Mesenteric fat pad (tissue), 1 donor: ENCODE data around the gene WNT5A. TPM values are rescaled to one million over a fixed set of nuclear protein-coding genes. Genes with fewer than 3 reads are reported as not detected.

ENCODE experiments used
- DNase-seq: peaks from one replicate; pipeline ENCODE4 v3.0.0-alpha.2; 2020; ENCODE audit warnings: low spot score
- total RNA-seq: library from RNA; stranded (reverse); fragmentation: NEBNext Ultra II Directional; extraction: Animal tissue kit (Norgen Biotek cat#: 25700); gene quantifications from one replicate; pipeline ENCODE4 v1.2.1, GENCODE V29; 2021
- donor health status: DM: yes; HTN: yes; CAD: no.

The WNT5A gene
- total RNA-seq, 1 donor from 2014 or later = 1.7 TPM

- no peak for DNase-seq
Observed at GRCh38 chr3:55452886-55453285, 34.2 kb downstream of the WNT5A start.

- no peak for DNase-seq
Observed at GRCh38 chr3:55449527-55449926, 37.6 kb downstream of the WNT5A start.

GRCh38 chr3:55446850-55447249, 40.3 kb downstream of the WNT5A start:
- DNase-seq = no peak

GRCh38 chr3:55445551-55445950, 41.6 kb downstream of the WNT5A start:
- no peak for DNase-seq

DNA sequence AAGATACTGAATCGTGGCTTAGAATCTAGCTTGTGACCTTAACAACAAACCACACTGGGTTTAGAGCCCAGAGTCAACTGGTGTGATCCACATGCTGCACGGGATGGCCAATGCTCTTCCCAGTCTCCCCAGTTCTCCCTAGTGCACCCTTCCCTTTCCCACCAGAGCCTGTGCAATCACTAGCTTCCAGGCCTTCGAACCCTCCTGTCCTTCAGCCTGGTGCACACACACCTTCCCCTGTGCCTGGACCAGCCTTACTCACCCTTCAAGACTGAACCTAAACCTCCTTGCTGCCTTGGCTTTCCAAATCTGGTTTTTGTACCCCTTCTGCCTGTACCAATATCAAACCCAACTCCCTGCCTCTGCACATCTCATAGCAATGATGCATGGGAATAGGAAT, 43.8 kb downstream of the WNT5A start:
- no peak for DNase-seq

GRCh38 chr3:55442861-55443260, 44.2 kb downstream of the WNT5A start:
- DNase-seq = no peak

GRCh38 chr3:55441499-55441898, 45.6 kb downstream of the WNT5A start:
- no peak for DNase-seq

DNA sequence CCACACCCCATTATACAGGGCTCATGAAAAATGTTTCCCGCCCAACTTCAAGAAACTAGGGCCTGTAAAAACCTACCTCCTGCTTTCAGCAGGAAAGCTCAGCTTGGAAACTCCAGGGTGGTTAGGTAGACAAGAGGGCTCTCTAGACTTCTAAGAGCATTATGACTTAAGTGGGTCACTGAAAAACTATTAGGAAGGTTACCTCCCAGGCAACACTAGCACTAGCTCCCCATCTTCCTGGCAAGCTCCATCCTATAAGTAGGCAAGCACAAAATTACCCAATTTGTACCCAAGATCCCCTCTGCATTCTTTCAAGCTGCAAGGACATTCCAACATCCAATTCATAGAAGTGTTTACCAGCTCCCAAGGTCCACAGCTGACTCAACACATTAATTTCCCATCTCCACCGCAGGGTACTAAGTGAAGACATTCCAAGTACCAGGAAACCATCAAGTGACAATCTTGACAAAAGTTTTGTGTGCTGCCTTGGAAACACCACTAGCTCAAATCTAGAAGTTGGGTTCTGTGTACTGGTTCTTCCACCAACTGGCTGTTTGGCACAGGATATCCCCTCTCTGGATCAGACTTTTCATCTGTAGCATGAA, 46.9 kb downstream of the WNT5A start:
- DNase-seq = no peak

- DNase-seq = no peak
Observed at GRCh38 chr3:55439657-55440056, 47.4 kb downstream of the WNT5A start.

DNA sequence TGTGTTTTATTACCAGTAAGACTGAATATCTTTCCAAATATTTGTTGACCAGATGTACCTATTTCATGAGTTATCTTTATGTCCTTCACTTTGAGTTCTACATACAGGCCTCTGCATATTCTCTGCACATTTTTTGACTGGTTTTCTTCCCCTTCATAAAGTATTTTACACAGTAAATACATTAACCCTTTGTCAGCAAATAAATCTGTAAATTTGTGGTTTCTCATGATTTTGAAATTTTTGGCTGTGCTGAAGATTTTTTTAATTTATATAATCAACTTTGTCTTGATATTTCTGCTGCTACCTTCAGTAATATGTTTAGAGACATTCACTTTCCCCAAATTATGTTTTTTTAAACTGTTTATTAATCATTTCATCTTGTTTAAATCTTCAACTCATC, 50.5 kb downstream of the WNT5A start:
- DNase-seq = no peak

GRCh38 chr3:55435491-55435890, 51.6 kb downstream of the WNT5A start:
- no peak for DNase-seq

DNA sequence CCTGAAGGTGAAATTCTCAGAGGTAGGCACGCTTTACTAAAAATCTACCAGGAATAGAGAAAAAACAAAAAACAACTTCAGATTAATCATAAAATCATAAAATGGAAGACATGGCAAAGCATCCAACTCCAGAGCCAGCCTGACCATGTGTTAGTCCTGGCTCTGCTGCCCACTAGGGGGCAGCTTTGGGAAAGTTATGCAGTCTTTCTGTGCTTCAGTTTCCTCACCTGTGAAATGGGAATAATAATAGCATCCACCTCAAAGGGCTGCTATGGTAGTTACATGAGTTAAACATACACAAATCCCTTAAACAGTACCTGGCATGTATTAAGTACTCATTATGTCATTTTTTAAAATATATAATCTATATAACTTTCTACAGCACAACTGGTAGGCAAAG, 52.3 kb downstream of the WNT5A start:
- DNase-seq = no peak

DNA sequence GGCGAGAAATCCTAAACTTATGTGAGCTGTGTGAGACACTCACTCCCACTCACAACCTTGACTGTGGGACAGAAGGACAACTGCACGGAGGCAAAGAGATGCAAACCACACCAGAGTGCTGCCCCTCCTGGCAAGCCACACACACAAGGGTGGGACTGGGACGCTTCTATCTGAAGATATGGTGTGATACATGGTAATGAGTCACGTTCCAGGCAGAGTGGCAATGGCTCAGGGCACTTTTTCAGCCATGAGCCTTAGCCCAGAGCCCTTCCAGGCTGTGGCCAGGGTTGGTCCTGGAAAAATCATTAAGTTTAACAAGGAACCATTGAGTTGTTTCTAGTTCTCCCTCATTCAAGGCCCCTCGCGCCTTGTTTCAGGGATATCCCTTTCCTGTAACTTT, 56.1 kb downstream of the WNT5A start:
- no peak for DNase-seq

GRCh38 chr3:55427739-55428138, 59.4 kb downstream of the WNT5A start:
- no peak for DNase-seq

DNA sequence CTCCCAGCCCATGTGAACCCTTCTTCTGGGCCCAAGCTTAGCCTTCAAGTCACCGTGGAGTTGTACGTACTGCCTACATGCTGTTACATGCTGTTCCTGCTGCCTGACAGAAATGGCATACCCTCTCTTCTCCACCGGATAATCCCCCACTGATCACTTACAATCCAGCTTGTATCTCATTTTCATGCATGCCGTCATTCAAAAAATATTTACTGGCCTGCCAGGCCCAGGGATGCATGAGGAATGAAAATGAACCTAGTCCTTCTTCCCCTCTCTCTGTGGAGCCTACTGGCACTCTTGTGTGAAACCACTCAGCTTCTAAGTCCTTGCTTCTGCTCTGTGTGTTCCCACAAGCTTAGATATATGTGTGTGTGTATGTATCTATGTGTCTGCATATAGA, 60.6 kb downstream of the WNT5A start:
- no peak for DNase-seq

GRCh38 chr3:55423782-55424181, 63.3 kb downstream of the WNT5A start:
- no peak for DNase-seq

GRCh38 chr3:55417211-55417610, 69.9 kb downstream of the WNT5A start:
- no peak for DNase-seq

GRCh38 chr3:55416331-55416821, 70.7 kb downstream of the WNT5A start:
- no peak for DNase-seq
